HepG2 (cell line): Measurements from ENCODE around the gene UGP2. TPM values are rescaled to one million over a fixed set of nuclear protein-coding genes. Genes with fewer than 3 reads are reported as not detected.

Experiments
- AKAP8 ChIP-seq: sonication (generic); formaldehyde crosslinking; IDR thresholded peaks from 2 replicates; pipeline ENCODE4 v1.5.1; 2020; ENCODE audit warnings: mild to moderate bottlenecking, missing genetic modification reagents
- ELF1 ChIP-seq: sonication (generic); formaldehyde crosslinking; IDR thresholded peaks from 2 replicates; pipeline ENCODE4 v1.4.0; 2020; ENCODE audit warnings: missing genetic modification reagents
- FOSL1 ChIP-seq: sonication (generic); formaldehyde crosslinking; IDR thresholded peaks from 2 replicates; pipeline ENCODE4 v1.9.0; 2021; ENCODE audit warnings: missing genetic modification reagents, borderline replicate concordance
- GFI1 ChIP-seq: sonication (generic); formaldehyde crosslinking; IDR thresholded peaks from 2 replicates; pipeline ENCODE4 v1.5.0; 2020; ENCODE audit warnings: missing genetic modification reagents, mild to moderate bottlenecking, borderline replicate concordance
- HNRNPH1 ChIP-seq: fragments of 200-400 bp; formaldehyde crosslinking; optimal IDR thresholded peaks from 2 replicates; pipeline ENCODE3; 2017; ENCODE audit warnings: mild to moderate bottlenecking, low read depth, low read length
- HNRNPL ChIP-seq: fragments of 200-400 bp; formaldehyde crosslinking; IDR thresholded peaks from 2 replicates; pipeline ENCODE4 v1.6.1; 2017; ENCODE audit warnings: mild to moderate bottlenecking, low read depth, low read length
- HOXA9 ChIP-seq: sonication (generic); formaldehyde crosslinking; IDR thresholded peaks from 2 replicates; pipeline ENCODE4 v1.8.1; 2022; ENCODE audit warnings: missing genetic modification reagents, mild to moderate bottlenecking, moderate library complexity, borderline replicate concordance
- MAZ ChIP-seq, 2 experiments: sonication (generic) in 1 of 2; formaldehyde crosslinking in 1 of 2; IDR thresholded peaks; 2 replicates each; pipeline versions ENCODE4 v1.5.0 to v1.6.1; 2012 to 2020; ENCODE audit warnings: low read depth in 2 of 2, mild to moderate bottlenecking in 2 of 2, borderline replicate concordance in 1 of 2, improper control_type of control experiment in 1 of 2, low read length in 1 of 2, missing genetic modification reagents in 1 of 2, moderate library complexity in 1 of 2
- MEIS2 ChIP-seq: sonication (generic); formaldehyde crosslinking; IDR thresholded peaks from 2 replicates; pipeline ENCODE4 v1.9.0; 2021; ENCODE audit warnings: mild to moderate bottlenecking, missing genetic modification reagents
- PHB2 ChIP-seq: fragments of 450-650 bp; IDR thresholded peaks from 2 replicates; pipeline ENCODE4 v1.6.1; 2018; ENCODE audit not compliant: partially characterized antibody
- PTBP1 ChIP-seq: fragments of 200-400 bp; formaldehyde crosslinking; IDR thresholded peaks from 2 replicates; pipeline ENCODE4 v1.6.1; 2018; ENCODE audit warnings: low read length, low read depth; ENCODE audit not compliant: poor library complexity, severe bottlenecking
- REST ChIP-seq, 2 experiments: IDR thresholded peaks; 2 replicates each; pipeline ENCODE4 v1.6.1; 2011 to 2012; ENCODE audit warnings: low read length in 2 of 2, borderline replicate concordance in 1 of 2, low read depth in 1 of 2, mild to moderate bottlenecking in 1 of 2, moderate library complexity in 1 of 2
- SCMH1 ChIP-seq: sonication (generic); formaldehyde crosslinking; IDR thresholded peaks from 2 replicates; pipeline ENCODE4 v1.9.0; 2021; ENCODE audit warnings: missing genetic modification reagents, mild to moderate bottlenecking, borderline replicate concordance
- SMAD1 ChIP-seq: sonication (generic); formaldehyde crosslinking; IDR thresholded peaks from 2 replicates; pipeline ENCODE4 v1.4.0; 2020; ENCODE audit warnings: missing genetic modification reagents, low read depth, mild to moderate bottlenecking, borderline replicate concordance
- SMYD3 ChIP-seq: sonication (generic); formaldehyde crosslinking; IDR thresholded peaks from 2 replicates; pipeline ENCODE4 v1.8.1; 2023; ENCODE audit warnings: mild to moderate bottlenecking, missing genetic modification reagents
- SOX5 ChIP-seq: IDR thresholded peaks from 2 replicates; pipeline ENCODE4 v1.6.1; 2016; ENCODE audit warnings: borderline replicate concordance
- SP140L ChIP-seq: sonication (generic); formaldehyde crosslinking; IDR thresholded peaks from 2 replicates; pipeline ENCODE4 v1.4.0; 2020; ENCODE audit warnings: missing genetic modification reagents, borderline replicate concordance
- SYNCRIP ChIP-seq: fragments of 200-400 bp; formaldehyde crosslinking; IDR thresholded peaks from 2 replicates; pipeline ENCODE4 v1.6.1; 2018; ENCODE audit warnings: mild to moderate bottlenecking, low read depth, low read length; ENCODE audit not compliant: insufficient read depth
- TBX2 ChIP-seq: sonication (generic); formaldehyde crosslinking; IDR thresholded peaks from 2 replicates; pipeline ENCODE4 v1.5.0; 2020; ENCODE audit warnings: missing genetic modification reagents, mild to moderate bottlenecking, borderline replicate concordance
- TMF1 ChIP-seq: sonication (generic); formaldehyde crosslinking; IDR thresholded peaks from 2 replicates; pipeline ENCODE4 v1.8.1; 2022; ENCODE audit warnings: low read depth, missing genetic modification reagents
- U2AF1 ChIP-seq: fragments of 200-400 bp; formaldehyde crosslinking; optimal IDR thresholded peaks from 2 replicates; pipeline ENCODE3; 2017; ENCODE audit warnings: mild to moderate bottlenecking, low read depth, low read length
- ZKSCAN8 ChIP-seq: IDR thresholded peaks from 2 replicates; pipeline ENCODE4 v1.6.1; 2016; ENCODE audit warnings: borderline replicate concordance, missing genetic modification reagents, missing compliant biosample characterization
- ZNF101 ChIP-seq: sonication (generic); formaldehyde crosslinking; IDR thresholded peaks from 2 replicates; pipeline ENCODE4 v1.4.0; 2020; ENCODE audit warnings: mild to moderate bottlenecking, low read depth, missing genetic modification reagents, borderline replicate concordance
- ZNF331 ChIP-seq: sonication (generic); formaldehyde crosslinking; IDR thresholded peaks from 2 replicates; pipeline ENCODE4 v1.4.0; 2020; ENCODE audit warnings: missing genetic modification reagents
- ZNF343 ChIP-seq: sonication (generic); formaldehyde crosslinking; IDR thresholded peaks from 2 replicates; pipeline ENCODE4 v1.4.0; 2020; ENCODE audit warnings: mild to moderate bottlenecking, missing genetic modification reagents
- ZNF383 ChIP-seq: sonication (generic); formaldehyde crosslinking; IDR thresholded peaks from 2 replicates; pipeline ENCODE4 v1.4.0; 2020; ENCODE audit warnings: missing genetic modification reagents, mild to moderate bottlenecking, borderline replicate concordance
- ZNF496 ChIP-seq: sonication (generic); formaldehyde crosslinking; IDR thresholded peaks from 2 replicates; pipeline ENCODE4 v1.8.1; 2023; ENCODE audit warnings: mild to moderate bottlenecking, moderate library complexity, missing genetic modification reagents; ENCODE audit not compliant: insufficient replicate concordance
- ZNF879 ChIP-seq: sonication (generic); formaldehyde crosslinking; IDR thresholded peaks from 2 replicates; pipeline ENCODE4 v1.8.1; 2023; ENCODE audit warnings: missing genetic modification reagents
- ZSCAN12 ChIP-seq: sonication (generic); formaldehyde crosslinking; IDR thresholded peaks from 2 replicates; pipeline ENCODE4 v1.9.0; 2021; ENCODE audit warnings: mild to moderate bottlenecking, missing genetic modification reagents
- polyA plus RNA-seq, 8 experiments: library from polyadenylated mRNA; depleted of rRNA in 3 of 8; stranded (reverse) in 7 of 8; unstranded in 1 of 8; fragments of >200 nt; fragmentation: Illumina TruSeq in 4 of 8; extraction: Trizol in 4 of 8; gene quantifications; 2 replicates each; pipeline versions ENCODE4 v1.2.1 to v1.2.3, GENCODE V29; 2011 to 2016; ENCODE audit warnings: low read depth in 4 of 8, missing spikeins in 1 of 8, mixed read lengths in 1 of 8; ENCODE audit not compliant: insufficient read depth in 1 of 8
- total RNA-seq, 5 experiments: library from RNA; depleted of rRNA; stranded (reverse); fragments of >200 nt; fragmentation: Illumina TruSeq; extraction: Trizol; gene quantifications; 2 replicates each; pipeline ENCODE4 v1.2.3, GENCODE V29; 2016; ENCODE audit warnings: low read depth in 1 of 5

UGP2 gene
- total and polyA plus RNA-seq, 2 of the 13 experiments (the other 11 are each of a cell fraction or from before 2014, with no cell fraction given) = 96.0 to 134 TPM

GRCh38 chr2:63840785-63841253 lies 877 bp upstream of the UGP2 start (continued):
- TF ChIP-seq SYNCRIP (no peak), HNRNPH1 (peak; percentile 73), ZNF101 (no peak), ZNF496 (no peak), MAZ (IDR thresholded peaks at IDR 0.05; ENCODE audit: borderline replicate concordance, low read depth, low read length) (peak; percentile 77; the same call in 1 of the 2 replicates), MAZ (CRISPR knock-in tag; IDR thresholded peaks at IDR 0.05; ENCODE audit: low read depth) (peak; percentile 93), AKAP8 (CRISPR knock-in tag) (no peak), TBX2 (CRISPR knock-in tag) (peak; percentile 89), REST (IDR thresholded peaks at IDR 0.05; ENCODE audit: borderline replicate concordance in 1 of 2, low read depth in 1 of 2, low read length in 2 of 2) (peak in 1 of 2 experiments; percentile 80; a peak in 1 of 4 replicates), HOXA9 (CRISPR knock-in tag) (0 out of 2 replicates have a peak, but pooled peaks have one; percentile 65), HNRNPL (peak; percentile 76; the same call in 1 of the 2 replicates), ZKSCAN8 (CRISPR knock-in tag) (no peak; the same call in 1 of the 2 replicates), SCMH1 (no peak), ZSCAN12 (no peak), U2AF1 (peak; percentile 38), ELF1 (CRISPR knock-in tag) (peak; percentile 100), PHB2 (no peak), MEIS2 (peak; percentile 80; the same call in 1 of the 2 replicates), ZNF331 (CRISPR knock-in tag) (peak; percentile 62), ZNF383 (no peak), GFI1 (no peak), SMYD3 (CRISPR knock-in tag) (no peak), ZNF879 (CRISPR knock-in tag) (no peak), ZNF343 (CRISPR knock-in tag) (no peak), TMF1 (peak; percentile 1; the same call in 1 of the 2 replicates), SP140L (CRISPR knock-in tag) (no peak), PTBP1 (no peak), SOX5 (CRISPR knock-in tag) (peak; percentile 41; the same call in 1 of the 2 replicates), FOSL1 (CRISPR knock-in tag) (no peak), SMAD1 (CRISPR knock-in tag) (0 out of 2 replicates have a peak, but pooled peaks have one; percentile 69)
